ENCODE measurements around the gene CD27. TPM values are rescaled to one million over a fixed set of nuclear protein-coding genes. Genes with fewer than 3 reads are reported as not detected.

The CD27 gene
- polyA plus RNA-seq, result 1.6 TPM
- long read RNA-seq, donor 1, partial matches to known transcripts, result 0 of 1 reads
- long read RNA-seq, donor 1, other reads (novel, unspliced or antisense), result 0 of 1 reads
- long read RNA-seq, donor 2, partial matches to known transcripts, result 58 of 65 reads
- long read RNA-seq, donor 2, other reads (novel, unspliced or antisense), result 7 of 65 reads
- long read RNA-seq, donor 3, result 0 reads
- long read RNA-seq, donor 4, result 0 reads
- long read RNA-seq, donor 5, partial matches to known transcripts, result 17 of 19 reads
- long read RNA-seq, donor 5, other reads (novel, unspliced or antisense), result 0 of 19 reads
- long read RNA-seq, donor 6, result 0 reads
- long read RNA-seq, donor 7, partial matches to known transcripts, result 0 of 5 reads
- long read RNA-seq, donor 7, other reads (novel, unspliced or antisense), result 5 of 5 reads
- long read RNA-seq, donor 8, partial matches to known transcripts, result 0 of 1 reads
- long read RNA-seq, donor 8, other reads (novel, unspliced or antisense), result 0 of 1 reads
- long read RNA-seq, donor 9, partial matches to known transcripts, result 0 of 1 reads
- long read RNA-seq, donor 9, other reads (novel, unspliced or antisense), result 0 of 1 reads
- long read RNA-seq, donor 10, result 0 reads
- long read RNA-seq, donor 11, partial matches to known transcripts, result 0 of 1 reads
- long read RNA-seq, donor 11, other reads (novel, unspliced or antisense), result 0 of 1 reads

- Histone ChIP-seq H3K27ac (ENCODE audit: low read length) (no peak within 1 kb of the TSS), H3K4me3 (ENCODE audit: low read length) (no peak within 1 kb of the TSS), H3K9me3 (ENCODE audit: control insufficient read depth, low read depth, low read length) (no peaks in the 10 kb centered on the region), H3K4me1 (ENCODE audit: control insufficient read depth, insufficient read depth, low read length) (no peaks in the 10 kb centered on the region), H3K36me3 (ENCODE audit: control insufficient read depth, insufficient read depth, low read length) (peaks cover 31% of the 10 kb centered on the region), H3K27me3 (ENCODE audit: control insufficient read depth, insufficient read depth, low read length) (no peaks in the 10 kb centered on the region)
- no CpG with 5 or more reads among the region's 16 CpGs for WGBS (ENCODE audit: insufficient coverage, low lambda C conversion rate)
- DNase-seq, result no peak
These were observed at the start of gene CD27 for GRCh38 chr12:6444704-6445688. TSS of gene CD27 (plus strand) at chr12:6444955. CDS start at chr12:6445096, 141 bp downstream.

DNA sequence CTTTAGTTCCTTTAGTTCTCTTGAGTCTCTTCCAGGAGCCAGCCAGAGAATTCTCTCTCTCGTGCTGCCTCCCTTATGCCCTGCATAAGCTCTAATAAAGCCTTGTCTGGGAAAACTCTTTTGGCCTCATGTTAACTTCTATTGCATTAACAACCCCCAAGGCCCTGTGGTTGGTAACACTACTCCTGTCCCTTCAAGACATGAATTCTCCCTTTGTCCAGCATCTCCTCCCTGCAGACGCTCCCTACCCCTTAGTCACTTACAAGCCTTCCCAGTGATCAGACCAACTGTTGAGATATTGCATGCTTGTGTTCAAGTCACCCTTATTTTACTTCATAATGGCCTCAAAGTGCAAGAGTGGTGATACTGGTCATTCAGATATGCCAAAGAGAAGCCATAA is 48.7 kb upstream of the CD27 start:
- Histone ChIP-seq H3K4me3 (ENCODE audit: low read length) (no peak overlapping the region), H3K27me3 (ENCODE audit: control insufficient read depth, insufficient read depth, low read length) (no peaks in the 10 kb centered on the region), H3K27ac (ENCODE audit: low read length) (no peak overlapping the region), H3K4me1 (ENCODE audit: control insufficient read depth, insufficient read depth, low read length) (peaks cover 13% of the 10 kb centered on the region), H3K36me3 (ENCODE audit: control insufficient read depth, insufficient read depth, low read length) (peaks cover 11% of the 10 kb centered on the region), H3K9me3 (ENCODE audit: control insufficient read depth, low read depth, low read length) (no peaks in the 10 kb centered on the region)
- WGBS (ENCODE audit: insufficient coverage, low lambda C conversion rate), result 86% methylated on average over 1 of the region's 2 CpGs
- DNase-seq, result no peak

DNA sequence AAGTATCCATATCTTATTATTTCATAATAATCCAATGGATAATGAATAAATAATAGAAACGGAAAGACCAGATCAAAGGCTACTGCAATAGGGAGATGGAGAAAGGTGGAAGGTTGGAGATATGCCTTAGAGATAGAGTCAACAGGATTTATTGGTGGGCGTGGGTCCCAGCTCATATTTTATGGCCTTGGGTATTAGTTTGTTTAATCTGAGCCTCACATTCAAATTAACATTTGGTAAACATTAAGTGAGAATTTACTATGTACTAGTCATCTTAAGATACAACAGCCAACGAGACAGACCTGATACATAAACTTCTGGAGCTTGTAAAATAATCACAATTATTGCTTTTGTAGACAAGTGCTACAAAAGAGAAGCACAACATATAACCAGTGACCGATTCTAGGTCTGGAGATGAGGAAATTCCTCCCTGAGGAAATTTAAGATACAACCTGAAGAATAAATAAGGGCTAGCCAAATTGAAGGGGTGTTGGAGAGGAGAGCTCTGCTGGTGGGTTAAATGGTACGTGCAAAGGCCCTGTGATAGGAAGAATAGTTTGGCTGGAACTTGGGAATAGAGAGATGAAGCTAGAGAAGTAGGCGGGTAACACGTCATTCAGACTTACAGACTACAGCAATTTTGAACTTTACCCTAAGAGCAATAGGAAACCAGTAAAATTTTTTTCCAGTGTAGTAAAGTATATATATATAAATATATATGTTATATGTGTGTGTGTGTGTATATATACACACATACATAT is 44.7 kb upstream of the CD27 start:
- H3K36me3 ChIP-seq (ENCODE audit: control insufficient read depth, insufficient read depth, low read length), result no peaks in the 10 kb centered on the region
- H3K27ac ChIP-seq (ENCODE audit: low read length), result peak overlapping the region; percentile 63
- peak in 1 of 2 donors; percentile 54 for DNase-seq
- H3K27me3 ChIP-seq (ENCODE audit: control insufficient read depth, insufficient read depth, low read length), result no peaks in the 10 kb centered on the region
- no peaks in the 10 kb centered on the region for H3K4me1 ChIP-seq (ENCODE audit: control insufficient read depth, insufficient read depth, low read length)
- no peak overlapping the region for H3K4me3 ChIP-seq (ENCODE audit: low read length)
- H3K9me3 ChIP-seq (ENCODE audit: control insufficient read depth, low read depth, low read length), result no peaks in the 10 kb centered on the region
- WGBS (ENCODE audit: insufficient coverage, low lambda C conversion rate), result 54% methylated on average over 2 of the region's 7 CpGs

DNA sequence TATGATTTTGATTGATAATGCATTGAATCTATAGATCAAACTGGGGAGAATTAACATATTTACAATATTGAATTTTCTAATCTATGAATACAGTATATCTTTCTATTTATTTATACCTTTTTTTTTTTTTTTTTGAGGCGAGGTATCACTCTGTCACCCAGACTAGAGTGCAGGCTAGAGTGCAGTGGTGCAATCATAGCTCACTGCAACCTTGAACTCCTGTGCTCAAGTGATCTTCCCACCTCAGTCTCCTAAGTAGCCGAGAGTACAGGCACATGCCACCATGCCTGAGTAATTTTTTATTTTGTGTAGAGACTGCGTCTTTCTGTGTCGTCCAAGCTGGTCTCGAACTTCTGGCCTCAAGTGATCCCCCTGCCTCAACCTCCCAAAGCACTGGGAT is 40.4 kb upstream of the CD27 start:
- Histone ChIP-seq H3K27me3 (ENCODE audit: control insufficient read depth, insufficient read depth, low read length) (no peaks in the 10 kb centered on the region), H3K27ac (ENCODE audit: low read length) (no peak overlapping the region), H3K4me3 (ENCODE audit: low read length) (no peak overlapping the region), H3K4me1 (ENCODE audit: control insufficient read depth, insufficient read depth, low read length) (no peaks in the 10 kb centered on the region), H3K36me3 (ENCODE audit: control insufficient read depth, insufficient read depth, low read length) (no peaks in the 10 kb centered on the region), H3K9me3 (ENCODE audit: control insufficient read depth, low read depth, low read length) (no peaks in the 10 kb centered on the region)
- no CpG with 5 or more reads among the region's 5 CpGs for WGBS (ENCODE audit: insufficient coverage, low lambda C conversion rate)
- no peak for DNase-seq

- Histone ChIP-seq H3K27me3 (ENCODE audit: control insufficient read depth, insufficient read depth, low read length) (no peaks in the 10 kb centered on the region), H3K9me3 (ENCODE audit: control insufficient read depth, low read depth, low read length) (no peaks in the 10 kb centered on the region), H3K4me1 (ENCODE audit: control insufficient read depth, insufficient read depth, low read length) (no peaks in the 10 kb centered on the region), H3K4me3 (ENCODE audit: low read length) (no peak overlapping the region), H3K27ac (ENCODE audit: low read length) (no peak overlapping the region), H3K36me3 (ENCODE audit: control insufficient read depth, insufficient read depth, low read length) (no peaks in the 10 kb centered on the region)
- DNase-seq, result no peak
- WGBS (ENCODE audit: insufficient coverage, low lambda C conversion rate), result 83% methylated on average over 4 of the region's 6 CpGs
These were observed 38.8 kb upstream of the CD27 start for GRCh38 chr12:6405963-6406362.

GRCh38 chr12:6407236-6407954 is 37.4 kb upstream of the CD27 start:
- Histone ChIP-seq H3K27ac (ENCODE audit: low read length) (no peak overlapping the region), H3K27me3 (ENCODE audit: control insufficient read depth, insufficient read depth, low read length) (no peaks in the 10 kb centered on the region), H3K4me3 (ENCODE audit: low read length) (no peak overlapping the region), H3K36me3 (ENCODE audit: control insufficient read depth, insufficient read depth, low read length) (no peaks in the 10 kb centered on the region), H3K4me1 (ENCODE audit: control insufficient read depth, insufficient read depth, low read length) (no peaks in the 10 kb centered on the region), H3K9me3 (ENCODE audit: control insufficient read depth, low read depth, low read length) (no peaks in the 10 kb centered on the region)
- 100% methylated on average over 1 of the region's 10 CpGs for WGBS (ENCODE audit: insufficient coverage, low lambda C conversion rate)
- no peak for DNase-seq

GRCh38 chr12:6416596-6416995 is 28.2 kb upstream of the CD27 start:
- H3K36me3 ChIP-seq (ENCODE audit: control insufficient read depth, insufficient read depth, low read length), result no peaks in the 10 kb centered on the region
- no peak for DNase-seq
- H3K27ac ChIP-seq (ENCODE audit: low read length), result no peak overlapping the region
- no peaks in the 10 kb centered on the region for H3K4me1 ChIP-seq (ENCODE audit: control insufficient read depth, insufficient read depth, low read length)
- no peak overlapping the region for H3K4me3 ChIP-seq (ENCODE audit: low read length)
- no peaks in the 10 kb centered on the region for H3K27me3 ChIP-seq (ENCODE audit: control insufficient read depth, insufficient read depth, low read length)
- whole genome bisulfite sequencing (ENCODE audit: insufficient coverage, low lambda C conversion rate), result 100% methylated on average over 2 of the region's 3 CpGs
- no peaks in the 10 kb centered on the region for H3K9me3 ChIP-seq (ENCODE audit: control insufficient read depth, low read depth, low read length)

DNA sequence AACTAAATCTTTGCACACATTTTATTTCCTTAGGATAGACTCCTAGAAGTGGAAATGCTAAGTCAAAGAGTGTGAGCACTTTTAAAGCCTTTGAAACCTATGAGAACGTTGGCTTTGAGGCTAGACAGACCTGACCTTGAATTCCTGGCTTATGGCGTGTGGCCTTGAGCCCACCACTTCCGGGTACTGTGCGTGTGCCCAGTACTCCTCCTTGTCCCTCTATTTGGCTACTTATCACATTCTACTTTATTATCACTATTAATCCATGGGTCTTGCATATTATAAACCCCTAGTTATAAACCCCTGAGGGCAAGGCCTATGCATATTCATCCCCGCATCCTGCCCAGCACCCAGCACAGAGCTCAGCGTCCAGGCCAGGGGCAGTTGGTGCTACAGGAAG is 26.0 kb upstream of the CD27 start:
- WGBS (ENCODE audit: insufficient coverage, low lambda C conversion rate), result no CpG with 5 or more reads among the region's 6 CpGs
- no peak for DNase-seq
- no peaks in the 10 kb centered on the region for H3K9me3 ChIP-seq (ENCODE audit: control insufficient read depth, low read depth, low read length)
- no peak overlapping the region for H3K27ac ChIP-seq (ENCODE audit: low read length)
- H3K4me3 ChIP-seq (ENCODE audit: low read length), result no peak overlapping the region
- peaks cover 2% of the 10 kb centered on the region for H3K4me1 ChIP-seq (ENCODE audit: control insufficient read depth, insufficient read depth, low read length)
- H3K36me3 ChIP-seq (ENCODE audit: control insufficient read depth, insufficient read depth, low read length), result no peaks in the 10 kb centered on the region
- H3K27me3 ChIP-seq (ENCODE audit: control insufficient read depth, insufficient read depth, low read length), result no peaks in the 10 kb centered on the region

DNA sequence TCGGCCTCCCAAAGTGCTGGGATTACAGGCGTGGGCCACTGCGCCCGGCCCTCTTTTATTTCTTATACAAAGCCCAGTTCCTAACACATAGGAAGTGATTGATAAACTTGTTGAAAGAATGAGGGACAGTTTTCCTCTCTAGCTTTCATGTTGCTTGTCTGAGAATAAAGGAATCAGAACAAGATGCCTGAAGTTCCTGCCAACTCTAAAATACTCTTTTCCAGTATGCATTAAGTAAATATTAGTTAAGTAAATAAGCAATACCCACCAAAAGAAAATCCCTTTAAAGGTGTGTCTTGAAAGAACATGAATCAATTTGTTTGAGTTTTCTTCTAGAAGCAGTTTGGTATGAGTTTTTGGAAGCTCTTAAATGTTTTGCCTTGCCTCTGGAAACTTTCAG is 24.4 kb upstream of the CD27 start:
- WGBS (ENCODE audit: insufficient coverage, low lambda C conversion rate), result no CpG with 5 or more reads among the region's 4 CpGs
- Histone ChIP-seq H3K27me3 (ENCODE audit: control insufficient read depth, insufficient read depth, low read length) (no peaks in the 10 kb centered on the region), H3K4me3 (ENCODE audit: low read length) (no peak overlapping the region), H3K9me3 (ENCODE audit: control insufficient read depth, low read depth, low read length) (no peaks in the 10 kb centered on the region), H3K27ac (ENCODE audit: low read length) (no peak overlapping the region), H3K36me3 (ENCODE audit: control insufficient read depth, insufficient read depth, low read length) (no peaks in the 10 kb centered on the region), H3K4me1 (ENCODE audit: control insufficient read depth, insufficient read depth, low read length) (peaks cover 2% of the 10 kb centered on the region)
- no peak for DNase-seq
